ENCODE data around the gene NFATC4.
"Not testable (repeated sequence)": the region's sequence is repeated elsewhere in the genome, so short reads cannot be mapped to it uniquely, and the experiment has no call there.

Gene NFATC4

DNA sequence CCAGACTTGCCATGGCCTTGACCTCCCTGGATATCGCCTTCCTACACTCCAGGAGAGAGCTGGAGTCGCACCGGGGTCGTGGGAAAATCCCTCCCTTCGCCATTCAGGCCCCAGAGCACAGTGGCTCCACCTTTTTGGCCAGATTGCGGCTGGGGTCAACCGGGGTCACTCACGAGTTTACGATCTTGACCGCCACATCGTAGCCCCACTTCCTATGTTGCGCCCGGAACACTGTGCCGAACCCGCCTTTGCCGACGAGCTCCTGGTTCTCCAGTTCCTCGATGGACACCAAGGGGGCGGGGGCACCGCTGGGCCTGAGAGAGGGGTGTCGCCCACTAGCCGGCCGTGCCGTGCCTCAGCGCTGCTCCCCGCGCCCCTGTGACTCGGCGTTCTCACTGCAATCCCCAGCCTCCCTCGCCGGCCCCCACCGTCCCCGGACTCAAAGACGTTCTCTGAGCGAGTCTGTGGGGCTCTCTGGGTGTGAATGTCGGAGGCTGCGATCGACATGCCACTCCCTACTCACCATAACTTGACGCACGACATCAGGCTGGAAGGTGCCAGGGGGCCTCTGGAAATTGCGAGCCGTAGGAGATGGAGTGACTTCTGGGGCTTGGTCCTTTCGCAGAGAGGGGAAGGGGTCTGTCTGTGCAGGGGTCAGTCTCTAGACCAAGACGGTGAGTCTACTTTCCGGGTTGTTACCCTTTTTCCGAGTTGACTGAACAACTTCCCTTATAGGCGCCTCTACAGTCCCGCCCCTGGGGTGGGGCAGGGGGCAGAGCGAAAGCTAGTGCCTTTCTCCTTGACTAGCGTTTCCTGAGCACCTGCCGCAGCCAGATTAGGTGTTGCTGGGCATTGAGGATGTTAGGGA is 28.5 kb upstream of the NFATC4 start, which contains the start of gene RIPK3:
TSS of gene RIPK3 (minus strand) at position 708 of the 868 bp plus-strand sequence. CDS start at position 543, 165 bp downstream.
- peak; percentile 75 for DNase-seq

DNA sequence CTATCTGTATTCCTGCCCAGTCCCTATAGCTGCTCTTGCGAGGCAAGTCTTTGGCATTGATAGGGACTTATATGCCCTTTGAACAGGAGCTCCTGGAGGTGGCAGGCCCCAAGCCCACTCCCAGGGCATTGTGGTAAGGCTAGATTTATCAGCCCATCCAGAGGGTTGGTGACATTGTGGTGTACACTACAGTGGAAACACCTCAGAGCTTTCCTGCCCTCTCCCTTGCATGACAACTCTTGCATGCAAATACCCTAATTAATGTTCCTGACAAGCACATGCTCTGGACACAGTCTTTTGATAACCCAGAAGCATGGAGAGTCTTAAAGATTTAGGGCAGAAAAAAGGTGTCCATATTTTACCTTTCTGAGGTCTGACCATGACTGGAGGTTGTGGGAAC is 27.4 kb upstream of the NFATC4 start:
- DNase-seq, result no peak

DNA sequence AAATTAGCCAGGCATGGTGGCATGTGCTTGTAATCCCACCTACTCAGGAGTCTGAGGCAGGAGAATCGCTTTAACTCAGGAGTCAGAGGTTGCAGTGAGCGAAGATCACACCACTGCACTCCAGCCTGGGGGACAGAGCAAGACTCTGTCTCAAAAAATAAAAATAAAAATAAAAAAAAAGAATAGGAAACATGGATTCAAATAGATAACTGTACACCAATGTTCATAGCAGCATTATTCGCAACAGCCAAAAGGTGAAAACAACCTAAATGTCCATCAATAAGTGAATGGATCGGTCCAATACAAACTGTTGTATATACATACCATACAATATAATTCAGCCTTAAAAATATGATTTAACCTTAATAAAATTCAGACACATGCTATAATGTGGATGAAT is 25.1 kb upstream of the NFATC4 start:
- no peak for DNase-seq

DNA sequence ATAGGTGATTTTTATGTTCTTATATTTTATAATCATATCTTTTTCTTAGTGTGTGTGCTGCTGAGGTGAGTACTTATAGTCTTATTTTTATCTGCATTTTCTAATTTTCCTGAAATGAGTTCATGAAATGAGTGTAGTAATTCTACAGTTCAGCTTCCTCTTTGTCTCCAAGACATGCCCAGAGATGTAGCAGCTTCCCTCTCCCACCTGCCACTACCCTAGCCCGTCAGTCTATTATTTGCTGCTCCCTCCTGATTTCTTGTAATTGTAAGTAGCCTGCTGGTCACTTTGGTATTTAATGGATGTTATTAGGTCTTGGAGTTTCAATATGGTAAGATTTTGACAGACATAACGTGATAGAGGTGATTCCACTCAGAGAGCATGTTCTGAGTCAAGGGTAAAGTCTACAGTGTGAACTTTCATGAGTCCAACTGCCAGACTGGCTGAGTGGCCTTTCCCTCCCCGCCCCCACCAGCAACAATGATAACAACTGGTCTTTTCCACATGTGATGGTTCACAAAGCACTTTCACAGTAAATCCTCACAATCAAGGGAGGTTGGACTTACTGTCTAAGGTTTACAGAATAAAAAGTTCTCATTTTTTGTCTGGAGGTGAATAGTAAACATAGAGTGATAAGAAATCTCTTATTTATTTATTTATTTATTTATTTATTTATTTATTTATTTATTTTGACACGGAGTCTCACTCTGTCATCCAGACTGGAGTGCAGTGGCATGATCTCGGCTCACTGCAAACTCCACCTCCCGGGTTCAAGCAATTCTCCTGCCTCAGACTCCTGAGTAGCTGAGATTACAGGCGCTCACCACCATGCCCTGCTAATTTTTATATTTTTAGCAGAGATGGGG is 24.0 kb upstream of the NFATC4 start:
- DNase-seq, result no peak

DNA sequence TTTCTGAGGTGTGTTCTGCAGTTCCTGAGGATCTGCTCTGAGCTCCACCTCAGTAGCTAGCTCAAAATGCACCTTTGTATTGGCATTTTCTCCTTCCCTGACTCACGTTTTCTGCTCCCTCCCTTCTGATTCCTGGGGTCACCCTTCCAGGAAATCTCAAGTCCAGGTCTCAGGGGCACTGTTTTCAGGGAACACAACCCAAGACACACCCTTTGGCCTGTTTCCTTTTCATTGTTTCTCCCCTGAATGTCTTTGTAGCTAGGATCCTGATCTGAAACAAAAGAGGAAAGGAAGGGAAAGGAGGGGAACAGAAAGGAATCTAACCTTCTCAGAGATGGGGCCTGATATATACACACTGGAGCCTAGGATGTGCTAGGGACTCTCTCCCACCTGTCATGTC is 20.9 kb upstream of the NFATC4 start:
- DNase-seq, result no peak

DNA sequence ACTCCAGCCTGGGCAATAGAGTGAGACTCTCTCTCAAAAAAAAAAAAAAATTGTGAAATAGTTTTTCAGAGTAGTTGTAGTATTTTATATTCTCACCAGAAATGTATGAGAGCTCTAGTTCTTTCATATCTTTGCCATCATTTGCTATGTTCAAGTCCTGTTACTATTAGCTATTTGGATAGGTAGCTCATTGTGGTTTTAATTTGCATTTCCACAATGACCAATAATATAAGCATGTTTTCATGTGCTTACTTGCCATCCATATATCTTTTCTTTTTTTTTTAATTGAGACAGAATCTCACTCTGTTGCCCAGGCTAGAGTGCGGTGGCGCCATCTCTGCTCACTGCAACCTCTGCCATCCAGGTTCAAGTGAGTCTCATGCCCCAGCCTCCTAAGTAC is 19.8 kb upstream of the NFATC4 start:
- DNase-seq, result no peak

DNA sequence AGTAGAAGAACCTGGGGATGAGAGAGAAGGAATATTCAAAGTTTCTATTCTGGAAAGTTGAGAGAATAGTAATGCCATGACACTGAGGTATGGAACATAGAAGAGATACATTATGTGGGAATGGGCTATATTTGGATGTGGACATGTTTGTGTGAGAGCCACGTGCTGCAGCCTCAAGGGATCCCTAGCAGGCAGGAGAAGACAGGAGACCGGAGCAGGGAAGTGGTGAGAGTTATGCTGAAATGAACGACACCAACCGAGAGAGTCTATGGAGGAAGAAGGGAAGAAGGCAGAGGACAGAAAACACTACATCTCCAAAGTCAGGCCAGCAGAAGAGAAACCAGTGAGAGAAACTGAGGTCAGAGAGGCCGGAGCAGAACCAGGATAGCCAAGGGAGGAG is 18.2 kb upstream of the NFATC4 start:
- no peak for DNase-seq

DNA sequence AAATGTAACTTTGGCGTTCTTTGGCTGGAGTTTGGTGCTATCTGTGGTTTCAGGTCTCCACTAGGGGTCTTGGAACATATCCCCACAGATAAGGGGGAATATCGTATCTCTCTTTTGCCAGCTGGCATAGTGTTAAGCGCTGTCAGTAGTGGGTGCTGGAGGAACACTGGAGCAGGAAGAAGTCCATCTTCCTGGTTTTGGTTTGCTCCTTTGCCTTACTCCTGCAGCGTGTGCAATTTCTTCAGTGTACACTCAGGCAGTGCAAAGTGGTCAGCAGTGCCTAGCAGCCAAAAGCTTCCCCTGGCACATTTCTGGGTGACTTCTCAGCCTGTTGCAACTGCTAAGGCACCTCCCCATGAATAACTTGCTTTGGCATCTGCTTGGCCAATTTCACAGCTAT is 16.5 kb upstream of the NFATC4 start:
- no peak for DNase-seq

DNA sequence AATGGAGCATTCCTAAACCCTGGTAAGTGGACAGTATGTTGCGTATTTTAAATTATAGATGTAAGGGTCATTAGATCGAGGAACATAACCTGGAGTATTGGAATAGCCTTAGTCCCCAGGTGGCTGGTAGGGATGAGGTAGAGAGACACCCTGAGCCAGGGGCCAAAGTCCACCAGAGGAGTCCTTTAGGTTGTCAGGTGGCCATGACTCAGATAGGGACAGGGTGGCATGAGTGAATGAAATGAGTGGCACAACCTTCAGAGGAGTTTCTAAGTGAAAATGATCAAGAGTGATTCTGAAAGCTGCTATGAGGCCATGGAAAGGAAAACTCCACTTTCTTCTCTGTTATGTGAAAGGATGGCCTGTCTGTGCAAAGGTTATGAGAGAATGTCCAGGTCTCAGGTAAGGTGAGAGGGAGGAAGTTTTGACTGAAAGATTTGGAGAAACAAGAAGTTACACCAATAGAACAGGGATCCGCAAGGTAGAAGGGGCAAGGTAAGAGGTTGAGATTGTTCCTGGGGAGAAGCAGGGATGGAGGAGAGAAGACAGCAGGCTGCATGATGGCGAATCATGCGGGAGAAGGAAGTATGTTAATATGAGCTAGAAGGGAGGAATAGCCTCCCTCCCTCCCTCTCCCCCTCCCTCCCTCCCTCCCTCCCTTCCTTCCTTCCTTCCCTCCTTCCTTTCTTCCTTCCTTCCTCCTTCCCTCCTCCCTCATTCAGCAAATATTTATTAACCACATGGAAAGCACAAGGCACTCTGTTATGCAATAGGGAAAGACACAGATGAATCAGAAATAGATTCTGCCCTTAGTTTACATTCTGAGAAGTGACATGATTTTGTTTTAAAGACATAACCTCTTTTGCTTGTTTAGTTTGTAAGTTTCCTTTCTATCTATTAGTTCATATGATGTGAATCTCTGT is 14.2 kb upstream of the NFATC4 start:
- DNase-seq, result no peak

DNA sequence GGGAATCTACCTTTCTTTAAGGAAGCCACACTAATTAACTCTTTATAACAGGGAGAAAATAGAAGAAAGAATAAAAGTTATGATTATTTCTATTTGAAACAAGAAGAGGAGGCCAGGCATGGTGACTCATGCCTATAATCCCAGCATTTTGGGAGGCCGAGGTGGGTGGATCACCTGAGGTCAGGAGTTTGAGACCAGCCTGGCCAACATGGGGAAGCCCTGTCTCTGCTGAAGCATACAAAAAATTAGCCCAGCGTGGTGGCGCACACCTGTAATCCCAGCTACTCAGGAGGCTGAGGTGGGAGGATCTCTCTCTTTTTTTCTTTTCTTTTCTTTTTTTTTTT is 13.5 kb upstream of the NFATC4 start:
- DNase-seq, result not testable (repeated sequence)

DNA sequence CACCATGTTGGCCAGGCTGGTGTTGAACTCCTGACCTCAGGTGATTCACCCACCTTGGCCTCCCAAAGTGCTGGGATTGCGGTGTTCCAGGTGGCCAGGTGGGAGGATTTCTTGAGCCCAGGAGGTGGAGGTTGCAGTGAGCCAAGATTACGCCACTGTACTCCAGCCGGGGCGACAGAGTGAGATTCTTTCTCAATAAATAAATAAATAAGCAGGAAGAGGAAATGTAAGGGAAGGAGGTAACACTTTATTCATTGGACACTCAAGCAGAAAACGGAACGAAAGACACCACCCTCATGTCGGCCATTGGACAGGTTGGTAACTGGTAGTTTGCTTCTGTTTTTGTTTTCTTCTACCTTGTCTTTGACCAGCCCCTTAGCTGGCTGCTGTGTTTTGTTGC is 13.0 kb upstream of the NFATC4 start:
- no peak for DNase-seq

DNA sequence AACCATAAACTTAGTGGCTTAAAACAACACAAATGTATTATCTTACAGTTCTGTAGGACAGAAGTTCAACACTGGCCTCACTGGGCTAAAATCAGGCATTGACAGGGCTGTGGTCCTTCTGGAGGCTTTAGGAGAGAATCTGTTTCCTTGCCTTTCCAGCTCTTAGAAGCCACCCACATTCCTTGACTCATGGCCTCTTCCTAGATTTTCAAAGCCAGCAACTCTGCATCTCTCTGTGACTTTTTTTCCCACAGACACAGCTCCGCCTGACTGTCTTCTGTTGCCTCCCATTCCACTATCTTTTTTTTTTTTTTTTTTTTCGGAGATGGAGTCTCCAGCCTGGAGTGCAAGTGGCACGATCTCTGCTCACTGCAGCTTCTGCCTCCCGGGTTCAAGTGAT is 11.8 kb upstream of the NFATC4 start:
- no peak for DNase-seq

DNA sequence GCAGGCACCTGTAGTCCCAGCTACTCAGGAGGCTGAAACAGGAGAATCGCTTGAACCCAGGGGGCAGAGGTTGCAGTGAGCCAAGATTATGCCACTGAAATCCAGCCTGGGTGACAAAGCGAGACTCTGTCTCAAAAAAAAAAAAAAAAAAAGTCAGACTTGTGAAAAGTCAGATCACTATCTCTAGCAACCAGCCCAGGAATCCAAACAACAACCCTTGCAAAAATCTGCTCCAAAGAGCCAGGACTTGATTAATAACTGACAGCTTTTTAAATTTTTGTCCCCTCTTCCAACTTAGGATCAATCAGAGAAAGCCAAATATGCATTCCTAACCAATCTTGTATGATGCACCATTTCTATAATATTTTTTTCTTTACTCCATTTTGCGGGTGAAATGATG is 7.7 kb upstream of the NFATC4 start:
- no peak for DNase-seq

DNA sequence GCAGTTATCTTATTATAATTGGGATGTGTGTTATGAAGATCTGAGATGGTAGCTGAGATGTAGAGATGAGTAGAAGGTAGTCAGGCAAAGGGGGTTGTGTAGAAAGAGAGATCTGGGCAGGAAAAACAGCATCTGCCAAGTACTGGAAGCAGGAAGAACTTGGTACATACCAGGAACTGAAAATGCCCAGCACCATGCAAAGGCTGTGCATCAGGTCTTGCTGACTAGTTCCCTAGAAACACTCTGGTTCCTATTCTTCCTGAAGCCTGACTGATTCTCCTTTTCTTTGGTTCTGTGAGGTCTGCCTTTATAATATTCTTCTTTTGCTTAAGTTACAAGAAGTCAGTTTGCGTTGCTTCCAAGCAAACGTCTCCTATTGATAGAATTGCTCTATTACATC is 6.7 kb upstream of the NFATC4 start:
- DNase-seq, result no peak

DNA sequence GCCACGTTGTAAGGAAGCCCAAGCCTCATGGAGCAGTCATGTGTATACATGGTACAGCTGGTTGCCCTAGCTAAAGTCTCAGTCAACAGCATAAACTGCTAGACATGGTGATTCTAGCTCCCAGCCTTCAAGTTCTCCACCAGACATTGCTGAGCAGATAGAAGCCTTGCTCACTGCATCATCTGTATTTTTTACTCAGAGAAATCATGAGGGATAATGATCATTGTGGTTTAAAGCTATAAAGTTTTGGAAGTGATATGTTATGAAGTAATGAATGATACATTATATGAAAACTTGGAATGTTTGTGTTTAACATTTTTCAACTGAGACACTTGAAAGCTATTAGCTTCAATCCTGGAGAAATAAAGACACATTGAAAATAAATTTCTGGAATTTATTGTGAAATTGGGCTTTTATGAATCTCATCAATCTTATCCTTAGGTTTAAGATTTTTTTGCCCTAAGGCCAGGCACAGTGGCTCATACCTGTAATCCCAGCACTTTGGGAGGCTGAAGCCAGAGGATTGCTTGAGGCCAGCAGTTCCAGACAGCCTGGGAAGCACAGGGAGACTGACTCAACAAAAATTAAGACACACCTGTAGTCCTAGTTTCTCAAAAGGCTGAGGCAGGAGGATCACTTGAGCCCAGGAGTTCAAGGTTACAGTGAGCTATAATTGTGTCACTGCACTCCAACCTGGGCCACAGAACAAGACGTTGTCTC is 5.6 kb upstream of the NFATC4 start:
- no peak for DNase-seq

DNA sequence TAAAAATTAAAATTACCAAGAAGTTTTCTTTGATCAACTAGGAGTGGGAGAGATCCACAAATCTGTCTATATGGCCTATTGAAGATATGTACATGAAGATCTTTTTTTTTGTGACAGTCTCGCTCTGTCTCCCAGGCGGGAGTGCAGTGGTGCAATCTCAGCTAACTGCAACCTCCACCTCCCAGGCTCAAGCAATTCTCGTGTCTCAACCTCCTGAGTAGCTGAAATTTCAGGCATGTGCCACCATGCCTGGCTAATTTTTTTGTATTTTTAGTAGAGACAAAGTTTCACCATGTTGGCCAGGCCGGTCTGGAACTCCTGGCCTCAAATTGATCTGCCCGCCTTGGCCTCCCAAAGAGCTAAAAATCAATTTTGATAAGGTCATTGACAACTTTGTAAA is 4.6 kb upstream of the NFATC4 start:
- DNase-seq, result no peak

DNA sequence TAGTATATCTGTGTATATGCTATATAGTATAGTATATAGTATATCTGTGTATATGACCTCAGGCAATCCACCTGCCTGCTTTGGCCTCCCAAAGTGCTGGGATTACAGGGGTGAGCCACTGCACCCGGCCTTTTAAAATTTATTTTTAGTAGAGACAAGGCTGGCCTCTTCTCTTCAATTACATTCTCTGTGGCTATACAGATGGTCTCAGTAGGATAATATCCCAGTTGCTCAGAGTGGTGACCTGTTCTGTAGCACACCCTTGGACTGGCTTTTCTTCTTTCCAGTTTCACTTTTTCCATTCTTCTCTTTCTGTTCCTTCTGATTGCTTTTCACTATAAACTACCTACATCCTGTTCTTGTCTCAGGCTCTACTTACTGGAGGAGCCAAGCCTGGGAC is 3.1 kb upstream of the NFATC4 start:
- no peak for DNase-seq

DNA sequence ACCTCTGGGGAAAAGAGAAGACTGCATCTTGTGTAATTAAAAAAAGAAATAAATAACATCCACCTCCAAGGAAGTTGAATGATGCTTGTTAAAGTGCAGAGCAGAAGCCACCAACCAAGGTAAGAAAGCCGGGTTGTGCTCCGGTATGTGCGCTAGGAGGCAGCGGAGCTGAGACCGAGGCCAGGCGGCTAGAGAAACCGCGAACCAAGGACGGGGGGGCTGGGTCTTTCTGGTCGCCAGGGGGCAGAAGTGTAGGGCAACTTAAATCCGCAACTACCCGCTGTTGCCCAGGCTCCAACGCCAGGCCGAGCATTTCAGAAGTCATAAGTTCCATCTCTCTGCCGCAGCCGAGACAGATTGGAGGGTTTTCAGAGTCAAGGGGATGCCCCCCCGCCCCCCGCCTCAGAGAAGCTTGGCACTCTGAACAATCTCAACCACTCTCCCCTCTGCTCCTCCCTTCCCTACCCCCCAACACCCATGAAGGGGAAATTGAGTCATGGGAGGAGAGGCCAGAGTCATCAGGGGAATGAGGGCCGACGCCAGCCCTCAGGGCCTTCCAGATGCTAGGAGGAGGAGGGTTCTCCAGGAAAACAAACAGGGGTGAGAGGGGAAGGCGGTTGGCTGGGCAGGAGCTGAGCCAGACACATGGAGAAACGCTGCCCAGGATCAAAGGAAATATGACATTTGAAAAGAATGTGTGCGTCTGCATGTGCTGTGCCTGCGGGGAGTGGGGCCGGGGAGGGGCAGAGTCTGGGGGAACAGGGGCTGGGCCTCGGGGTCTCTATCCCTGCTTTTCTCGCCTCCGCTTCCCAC is 2.2 kb upstream of the NFATC4 start:
- peak; percentile 64 for DNase-seq

DNA sequence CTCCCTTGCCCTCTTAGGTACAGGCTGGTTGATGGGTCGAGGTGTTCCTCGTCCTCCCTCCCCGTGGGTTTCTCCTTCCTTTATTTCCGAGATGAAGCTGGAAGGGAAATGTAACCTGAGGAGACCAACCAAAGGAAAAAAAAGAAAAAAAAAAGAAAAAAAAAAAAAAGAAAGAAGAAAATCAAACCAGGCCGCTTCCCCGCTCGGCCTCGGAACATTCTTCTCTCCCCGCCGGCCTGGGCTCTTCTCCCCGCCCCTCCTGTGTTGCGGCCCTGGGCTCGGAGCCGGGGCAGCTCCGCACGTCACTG is 1.6 kb upstream of the NFATC4 start:
- no peak for DNase-seq

DNA sequence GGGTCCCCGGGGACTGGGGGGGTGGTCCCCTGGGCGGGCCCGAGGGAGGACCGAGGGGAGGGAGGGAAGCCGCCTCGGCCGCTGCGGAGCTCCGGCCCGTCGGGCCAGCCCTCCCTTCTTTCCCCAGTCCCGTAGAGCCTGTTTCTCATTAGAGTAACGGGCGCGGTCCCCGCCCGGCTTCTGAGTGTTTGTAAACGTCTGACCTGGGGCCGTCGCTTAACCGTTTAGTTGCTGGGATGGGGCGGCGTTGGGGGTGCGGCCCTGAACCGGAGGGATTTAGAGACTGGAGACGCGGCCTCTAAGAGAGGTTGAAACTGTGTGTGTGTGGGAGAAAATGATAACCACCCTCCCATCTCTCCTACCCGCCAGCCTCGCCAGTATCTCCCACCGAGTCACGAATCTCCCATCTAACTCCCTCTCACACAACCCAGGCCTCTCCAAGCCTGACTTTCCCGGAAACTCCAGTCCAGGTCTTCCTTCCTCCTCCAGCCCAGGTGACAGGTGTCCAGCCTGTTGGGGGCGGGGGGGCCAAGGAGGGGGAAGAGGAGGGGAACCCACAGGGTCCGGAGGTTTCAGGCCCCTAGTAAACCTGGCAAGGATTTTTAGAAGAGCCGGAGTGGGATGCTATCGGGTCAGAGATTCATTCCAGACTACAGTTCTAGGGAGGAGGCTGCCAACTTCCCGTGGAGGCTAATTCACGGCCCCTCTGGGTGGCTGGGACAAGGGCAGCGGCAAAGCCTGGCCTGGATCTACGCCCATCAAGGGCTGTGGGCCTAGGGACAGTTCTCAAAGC is 1.1 kb upstream of the NFATC4 start:
- DNase-seq, result peak; percentile 51

DNA sequence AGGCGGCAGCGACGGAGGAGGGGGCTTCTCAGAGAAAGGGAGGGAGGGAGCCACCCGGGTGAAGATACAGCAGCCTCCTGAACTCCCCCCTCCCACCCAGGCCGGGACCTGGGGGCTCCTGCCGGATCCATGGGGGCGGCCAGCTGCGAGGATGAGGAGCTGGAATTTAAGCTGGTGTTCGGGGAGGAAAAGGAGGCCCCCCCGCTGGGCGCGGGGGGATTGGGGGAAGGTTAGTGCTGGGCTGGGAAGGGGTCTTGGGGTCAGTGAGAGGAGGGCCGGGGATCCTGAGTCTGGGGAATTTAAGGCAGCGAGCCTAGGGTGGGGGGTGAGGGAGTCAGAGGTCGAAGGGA is 203 bp downstream of the NFATC4 start:
- DNase-seq, result no peak
